GM10847 (cell line): Measurements from ENCODE around the gene FCF1.

Experiments
- POLR2A ChIP-seq: IDR thresholded peaks from 2 replicates; pipeline ENCODE4 v1.6.1; 2011; ENCODE audit not compliant: insufficient read length; ENCODE audit errors: extremely low read depth

Gene FCF1

DNA sequence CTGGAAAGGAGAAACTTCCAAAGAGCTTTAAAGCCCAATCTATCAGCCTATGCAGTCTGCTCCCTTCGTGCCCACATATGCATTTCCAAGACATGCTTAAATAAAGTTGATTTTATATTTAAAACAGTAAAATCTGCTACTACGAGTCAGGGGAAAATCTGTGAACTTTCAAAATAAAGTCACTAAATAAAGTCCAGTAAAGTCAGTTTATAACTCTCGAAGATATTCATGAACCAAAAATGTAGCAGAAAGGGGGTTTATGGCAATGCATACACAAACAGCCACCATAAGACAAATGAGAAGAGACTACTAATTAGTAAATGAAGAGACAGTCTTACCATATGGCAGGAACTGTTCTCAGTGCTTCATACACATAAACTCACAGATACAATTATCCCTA, 19.8 kb upstream of the FCF1 start:
- no peak for TF ChIP-seq POLR2A

DNA sequence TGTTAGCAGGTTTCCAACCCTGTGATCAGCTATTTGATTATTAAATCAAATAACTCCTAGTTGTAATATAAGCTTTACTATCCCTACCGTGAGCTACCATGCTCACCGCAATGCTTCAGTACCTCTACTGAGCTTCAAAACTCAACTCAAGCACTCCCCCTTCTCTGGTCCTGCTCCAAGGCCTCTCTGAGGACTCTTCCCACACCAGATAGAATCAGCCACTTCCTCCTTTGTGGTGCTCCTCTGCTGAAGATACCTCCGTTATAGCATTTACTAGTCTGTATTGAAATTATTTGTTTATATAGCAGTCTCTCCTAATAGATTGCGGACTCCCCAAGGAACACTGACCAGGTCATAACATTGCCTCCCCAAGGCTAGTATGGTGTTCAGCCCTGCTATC, 17.5 kb upstream of the FCF1 start:
- no peak for TF ChIP-seq POLR2A

DNA sequence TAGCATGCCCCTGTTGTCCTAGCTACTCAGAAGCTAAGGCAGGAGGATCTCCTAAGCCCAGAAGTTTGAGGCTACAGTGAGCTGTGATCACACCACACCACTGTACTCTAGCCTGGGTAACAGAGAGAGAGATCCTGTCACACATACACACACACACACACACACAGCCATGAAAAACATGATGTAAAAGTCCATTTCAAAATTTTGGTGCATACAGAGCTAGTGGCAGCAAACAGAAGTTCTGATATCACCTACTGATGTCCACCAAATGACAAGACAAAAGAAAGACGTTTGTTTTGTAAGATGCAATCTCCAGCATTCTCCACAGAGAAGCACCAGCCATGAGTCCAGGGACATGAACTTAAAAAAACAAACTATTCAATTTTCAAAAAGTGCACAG, 15.9 kb upstream of the FCF1 start:
- no peak for TF ChIP-seq POLR2A

DNA sequence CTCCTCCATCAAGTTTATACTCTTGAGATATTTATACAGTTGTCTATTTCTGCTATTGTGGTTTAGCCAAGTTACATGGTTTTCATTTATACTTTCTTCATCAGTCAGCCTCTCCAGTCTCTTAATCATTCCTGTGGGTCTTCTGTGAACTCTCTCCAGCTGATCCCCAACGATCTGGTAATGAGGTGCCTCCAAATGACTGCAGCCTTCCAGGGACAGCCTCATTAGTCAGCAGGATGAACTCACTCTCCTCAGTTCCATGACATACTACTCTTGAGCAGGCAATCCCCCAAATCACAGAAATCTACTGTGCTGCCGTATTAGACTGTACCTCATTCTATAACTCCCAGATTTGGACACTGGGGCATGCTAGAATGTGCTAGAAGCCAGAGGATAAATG, 15.4 kb upstream of the FCF1 start:
- no peak for TF ChIP-seq POLR2A

DNA sequence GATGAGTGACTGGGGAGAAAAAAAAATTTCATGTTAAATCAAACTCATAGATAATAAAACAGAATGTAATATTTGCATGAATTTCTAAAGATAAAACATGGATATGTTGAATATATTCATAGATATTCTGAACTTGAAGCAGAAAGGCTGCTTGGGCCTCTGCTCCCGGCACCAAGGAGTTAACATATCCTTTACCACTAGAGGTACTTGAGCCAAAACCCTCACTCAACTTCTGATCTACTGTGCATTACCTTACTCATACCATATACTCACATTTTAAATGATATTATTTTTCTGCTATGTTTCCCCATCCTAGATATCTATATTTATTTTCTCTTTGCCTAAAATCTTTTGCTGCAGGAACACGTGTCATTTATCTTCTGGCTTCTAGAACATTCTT, 15.0 kb upstream of the FCF1 start:
- TF ChIP-seq POLR2A, result no peak

DNA sequence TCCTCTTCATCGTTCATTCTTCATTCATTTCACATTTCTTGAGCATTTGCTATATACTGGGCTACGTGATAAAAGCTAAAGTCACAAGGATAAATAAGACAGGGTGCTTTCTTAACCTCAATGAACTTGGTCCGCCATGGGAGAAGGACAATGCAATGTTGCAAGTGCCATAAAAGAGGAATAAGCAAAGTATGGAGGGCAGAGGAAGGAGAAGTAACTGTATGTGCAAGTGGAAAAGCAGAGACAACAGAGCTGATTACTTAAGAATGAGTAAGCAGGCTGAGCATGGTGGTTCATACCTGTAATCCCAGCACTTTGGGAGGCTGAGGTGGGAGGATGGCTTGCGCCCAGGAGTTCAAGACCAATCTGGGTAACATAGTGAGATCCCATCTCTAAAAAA, 14.5 kb upstream of the FCF1 start:
- no peak for TF ChIP-seq POLR2A

DNA sequence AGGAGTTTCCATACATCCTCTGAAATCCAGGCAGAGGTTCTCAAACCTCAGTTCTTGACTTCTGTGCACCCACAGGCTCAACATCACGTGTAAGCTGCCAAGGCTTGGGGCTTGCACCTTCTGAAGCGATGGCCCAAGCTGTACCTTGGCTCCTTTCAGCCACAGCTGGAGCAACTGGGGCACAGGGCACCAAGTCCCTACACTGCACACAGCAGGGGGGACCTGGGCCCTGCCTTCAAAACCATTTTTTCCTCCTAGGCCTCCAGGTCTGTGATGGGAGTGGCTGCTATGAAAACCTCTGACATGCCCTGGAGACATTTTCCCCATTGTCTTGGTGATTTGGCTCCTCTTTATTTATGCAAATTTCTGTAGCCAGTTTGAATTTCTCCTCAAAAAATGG, 10.7 kb upstream of the FCF1 start:
- TF ChIP-seq POLR2A, result no peak

DNA sequence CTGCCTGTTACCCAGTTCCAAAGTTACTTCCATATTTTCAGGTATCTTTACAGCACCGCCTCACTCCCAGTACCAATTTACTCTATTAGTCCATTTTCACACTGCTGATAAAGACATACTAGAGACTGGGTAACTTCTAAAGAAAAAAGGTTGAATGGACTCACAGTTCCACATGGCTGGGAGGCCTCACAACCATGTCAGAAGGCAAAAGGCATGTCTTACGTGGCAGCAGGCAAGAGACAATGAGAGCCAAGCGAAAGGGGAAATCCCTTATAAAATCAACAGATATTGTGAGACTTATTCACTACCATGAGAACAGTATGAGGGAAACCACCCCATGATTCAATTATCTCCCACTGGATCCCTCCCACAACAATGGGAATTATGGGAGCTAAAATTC, 9.9 kb upstream of the FCF1 start:
- TF ChIP-seq POLR2A, result no peak

DNA sequence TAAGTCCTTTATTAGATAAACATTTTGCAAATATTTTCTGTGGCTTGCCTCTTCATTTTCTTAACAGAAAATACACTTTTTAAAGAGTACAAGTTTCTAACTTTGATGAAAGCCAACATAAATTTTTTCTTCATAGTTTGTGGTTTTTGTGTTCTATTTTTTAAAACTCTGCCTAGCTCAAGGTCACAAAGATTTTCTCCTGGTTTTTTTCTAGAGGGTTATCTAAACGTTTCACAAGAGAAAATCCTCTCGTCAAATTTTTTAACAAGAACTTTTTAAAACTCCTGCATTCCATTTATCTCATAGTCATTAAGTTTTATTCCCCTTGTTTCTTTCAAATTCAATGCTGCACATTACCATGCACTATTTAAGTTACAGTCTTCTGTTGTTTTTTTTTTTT, 8.3 kb upstream of the FCF1 start:
- no peak for TF ChIP-seq POLR2A

DNA sequence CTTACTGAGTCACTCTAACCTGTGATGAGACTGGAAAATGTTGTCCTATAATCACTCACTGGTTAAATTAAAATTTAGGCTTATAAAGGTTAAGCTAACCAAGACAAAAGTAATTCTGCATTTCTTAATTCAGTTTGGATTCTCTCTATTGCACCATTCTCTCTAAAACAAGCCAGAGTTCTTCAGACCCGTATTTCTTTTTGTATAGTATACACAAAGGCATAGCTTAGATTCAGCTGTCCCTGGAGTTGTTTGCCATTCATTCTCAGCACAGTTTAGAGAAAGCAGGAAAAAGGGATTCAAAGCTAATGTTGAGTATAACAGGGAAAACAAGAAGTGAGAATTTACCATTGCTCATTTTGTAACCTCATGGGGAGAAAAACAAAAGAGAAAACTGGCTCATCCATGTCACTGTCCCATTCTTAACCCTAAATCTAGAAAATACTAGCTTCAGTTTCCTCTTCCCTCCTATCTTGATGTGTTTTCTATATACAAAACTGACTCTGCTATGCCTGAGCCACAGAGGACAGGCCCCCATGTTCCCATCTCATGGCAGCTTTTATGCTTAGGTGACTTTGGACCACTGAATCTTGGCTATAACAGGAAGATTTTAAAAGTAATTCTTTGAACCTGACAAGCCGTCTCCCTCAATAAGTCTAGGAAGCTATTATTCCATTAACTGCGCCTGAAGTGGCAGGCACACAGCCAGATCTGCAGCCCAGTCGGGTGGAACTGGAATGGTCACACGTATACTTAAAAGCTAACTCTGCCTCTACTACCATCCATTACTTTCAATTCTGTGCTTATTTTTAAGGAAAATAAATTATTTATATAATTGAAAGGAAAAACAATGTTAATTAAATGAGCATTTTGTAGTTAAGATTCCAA, 7.1 kb upstream of the FCF1 start:
- no peak for TF ChIP-seq POLR2A

DNA sequence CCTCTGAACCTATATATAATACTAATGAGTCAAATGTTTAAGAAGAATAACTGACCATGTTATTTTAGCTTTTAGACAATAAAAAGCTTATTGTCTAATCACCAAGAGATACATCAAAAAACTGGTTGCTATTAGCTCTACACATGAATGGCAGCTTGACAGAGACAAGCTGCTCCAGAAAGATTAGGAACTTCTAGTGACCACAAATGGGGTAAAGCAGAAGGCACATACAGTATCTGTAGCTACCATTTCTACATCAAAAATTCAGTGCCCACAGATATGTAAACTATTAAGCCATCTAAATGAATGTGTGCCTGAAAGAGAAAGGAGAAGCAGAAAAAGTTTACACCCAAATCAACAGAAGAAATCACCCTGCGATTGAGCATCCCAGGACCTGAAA, 2.5 kb upstream of the FCF1 start:
- no peak for TF ChIP-seq POLR2A

DNA sequence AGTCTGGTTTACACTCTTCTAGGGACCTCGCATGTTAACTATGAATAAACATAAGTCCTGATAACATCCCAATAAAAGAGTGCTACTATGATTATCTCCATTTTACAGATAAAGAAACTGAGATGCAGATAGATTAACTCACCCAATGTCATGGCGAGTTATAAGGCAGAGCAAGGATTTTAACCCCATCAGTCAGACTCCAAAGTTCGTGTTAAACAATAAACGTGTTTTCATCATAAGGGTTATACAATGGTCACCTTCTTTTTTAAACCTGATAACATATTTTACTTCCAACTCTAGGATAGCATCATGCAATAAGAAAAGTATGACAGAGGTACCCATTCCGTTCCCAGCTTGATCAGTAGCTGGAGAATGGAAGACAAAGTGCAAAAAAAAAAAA, 1.3 kb upstream of the FCF1 start:
- TF ChIP-seq POLR2A, result no peak

DNA sequence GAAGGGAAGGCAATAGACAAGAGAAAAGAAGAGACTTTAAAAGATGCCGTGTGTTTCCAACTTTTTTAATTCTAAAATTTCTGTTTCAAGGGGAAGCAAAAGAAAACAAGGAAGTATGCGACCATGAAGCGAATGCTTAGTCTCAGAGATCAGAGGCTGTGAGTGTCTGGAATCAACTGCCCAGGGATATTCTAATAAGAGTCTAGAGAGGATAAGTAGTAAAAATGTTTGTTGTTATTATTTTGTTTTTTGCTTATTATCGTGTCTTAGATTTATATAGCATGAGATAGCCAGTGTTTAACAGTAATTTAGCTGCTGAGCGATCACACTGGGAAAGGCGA, 421 bp downstream of the FCF1 start:
- no peak for TF ChIP-seq POLR2A

DNA sequence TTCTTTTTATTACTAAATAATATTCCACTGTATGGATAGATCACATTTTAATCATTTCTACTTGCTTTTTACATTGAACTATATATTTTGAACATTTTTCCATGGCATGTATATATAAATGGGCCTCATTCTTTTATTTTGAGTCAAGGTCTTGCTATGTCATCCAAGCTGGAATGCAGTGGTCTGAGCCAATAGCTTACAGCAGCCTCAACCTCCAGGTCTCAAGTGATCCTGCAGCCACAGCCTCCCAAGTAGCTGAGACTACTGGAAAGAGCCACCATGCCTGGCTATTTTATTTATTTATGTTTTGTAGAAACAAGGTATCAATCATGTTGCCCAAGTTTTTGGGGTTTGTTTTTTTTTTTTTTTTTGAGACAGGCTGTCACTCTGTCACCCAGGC, 7.6 kb downstream of the FCF1 start:
- TF ChIP-seq POLR2A, result no peak

DNA sequence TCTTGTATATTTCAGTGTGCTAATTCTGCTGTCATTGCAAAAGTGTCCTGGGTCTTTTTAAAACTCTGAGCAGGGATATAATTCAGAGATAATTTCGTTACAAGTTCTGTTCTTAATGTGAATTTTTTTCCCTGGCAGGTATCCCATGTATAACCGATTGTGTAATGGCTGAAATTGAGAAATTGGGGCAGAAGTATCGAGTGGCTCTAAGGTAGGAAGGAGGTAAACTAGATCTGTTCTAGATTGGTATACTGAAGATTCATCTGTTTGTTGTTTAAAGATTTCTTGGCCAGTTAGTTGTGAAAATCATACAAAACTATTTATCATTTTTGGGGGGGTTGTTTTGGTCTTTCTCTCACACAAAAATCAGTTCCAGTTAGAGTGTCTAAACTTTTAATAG, 10.2 kb downstream of the FCF1 start:
- no peak for TF ChIP-seq POLR2A

DNA sequence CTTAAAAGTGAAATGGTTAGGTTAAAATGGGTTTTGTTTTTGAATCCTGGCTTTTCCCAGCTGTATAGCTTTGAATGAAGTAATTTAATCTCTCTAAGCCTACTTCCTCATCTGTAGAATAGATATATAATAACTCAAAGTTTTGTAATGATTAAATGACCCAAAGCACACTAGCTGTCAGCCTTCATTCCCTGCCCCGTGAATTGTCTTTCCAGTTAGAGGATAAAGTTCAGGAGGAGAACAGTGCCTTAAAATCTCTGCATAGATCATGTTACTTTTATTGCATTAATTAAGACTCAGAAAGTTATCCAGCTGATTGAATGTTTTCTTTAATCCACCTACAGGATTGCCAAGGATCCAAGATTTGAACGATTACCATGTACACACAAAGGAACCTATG, 19.4 kb downstream of the FCF1 start:
- TF ChIP-seq POLR2A, result no peak

DNA sequence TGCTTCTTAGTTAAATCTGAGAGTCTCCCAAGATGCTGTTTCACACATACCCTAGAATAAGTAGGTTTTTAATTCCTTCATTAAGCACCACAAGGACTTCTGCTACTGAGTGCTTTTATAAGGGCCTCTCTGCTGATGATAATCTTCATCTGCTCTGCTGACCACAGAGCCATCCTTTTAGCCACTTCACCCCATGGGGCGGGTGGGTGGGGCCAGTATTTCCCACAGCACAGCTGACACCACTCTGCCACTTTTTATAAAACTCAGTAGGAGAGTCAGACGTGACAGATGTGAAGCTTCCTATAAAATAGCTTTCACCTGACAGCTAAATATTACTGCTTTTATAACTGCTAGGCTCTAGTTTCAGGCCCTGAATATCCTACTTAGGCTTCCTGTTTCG, 20.3 kb downstream of the FCF1 start:
- no peak for TF ChIP-seq POLR2A
